ENCODE measurements around the gene ATP9B.

DNA sequence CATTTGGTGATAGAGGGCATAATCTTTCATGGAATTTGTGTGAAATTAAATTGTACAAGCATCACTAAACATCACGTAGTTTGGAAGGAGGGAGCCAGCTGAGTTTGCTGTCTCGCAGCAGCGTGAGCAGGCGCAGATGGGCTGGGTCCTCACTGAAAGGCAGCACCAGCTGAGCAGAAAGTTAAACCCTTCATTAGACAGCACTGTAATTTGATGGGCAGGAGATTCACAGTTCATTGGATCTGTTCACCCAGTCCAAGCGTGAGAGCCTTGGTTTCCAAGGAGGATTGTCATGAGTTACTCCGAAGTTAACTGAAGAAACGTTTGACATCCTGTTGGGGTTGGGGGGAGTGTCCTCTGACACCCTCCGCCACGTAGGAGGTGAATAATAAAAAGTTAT, 236.7 kb downstream of the ATP9B start:
- TF ChIP-seq, protein P1, sequence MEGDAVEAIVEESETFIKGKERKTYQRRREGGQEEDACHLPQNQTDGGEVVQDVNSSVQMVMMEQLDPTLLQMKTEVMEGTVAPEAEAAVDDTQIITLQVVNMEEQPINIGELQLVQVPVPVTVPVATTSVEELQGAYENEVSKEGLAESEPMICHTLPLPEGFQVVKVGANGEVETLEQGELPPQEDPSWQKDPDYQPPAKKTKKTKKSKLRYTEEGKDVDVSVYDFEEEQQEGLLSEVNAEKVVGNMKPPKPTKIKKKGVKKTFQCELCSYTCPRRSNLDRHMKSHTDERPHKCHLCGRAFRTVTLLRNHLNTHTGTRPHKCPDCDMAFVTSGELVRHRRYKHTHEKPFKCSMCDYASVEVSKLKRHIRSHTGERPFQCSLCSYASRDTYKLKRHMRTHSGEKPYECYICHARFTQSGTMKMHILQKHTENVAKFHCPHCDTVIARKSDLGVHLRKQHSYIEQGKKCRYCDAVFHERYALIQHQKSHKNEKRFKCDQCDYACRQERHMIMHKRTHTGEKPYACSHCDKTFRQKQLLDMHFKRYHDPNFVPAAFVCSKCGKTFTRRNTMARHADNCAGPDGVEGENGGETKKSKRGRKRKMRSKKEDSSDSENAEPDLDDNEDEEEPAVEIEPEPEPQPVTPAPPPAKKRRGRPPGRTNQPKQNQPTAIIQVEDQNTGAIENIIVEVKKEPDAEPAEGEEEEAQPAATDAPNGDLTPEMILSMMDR (IDR thresholded peaks at IDR 0.05; ENCODE audit: low read depth, low read length) = no peak
- no peak for TF ChIP-seq EZH2phosphoT487 (IDR thresholded peaks at IDR 0.05; ENCODE audit: low read depth)
